ENCODE results near the gene SNTG2. TPM values are rescaled to one million over a fixed set of nuclear protein-coding genes. Genes with fewer than 3 reads are reported as not detected.

SNTG2 gene
- total RNA-seq, 4 donors from 2014 or later = 3.3 to 7.4 (median 4.5) TPM

GRCh38 chr2:1011985-1012384 is 61.3 kb downstream of the SNTG2 start:
- no peaks in the 10 kb centered on the region for H3K27me3 ChIP-seq
- peaks cover 0 to 11% (median 4%) of the 10 kb centered on the region in 4 donors for H3K4me1 ChIP-seq
- H3K4me3 ChIP-seq = no peak overlapping the region
- intact Hi-C loops (cut with DNase I) = no loop called here
- no peaks in the 10 kb centered on the region for H3K36me3 ChIP-seq
- WGBS = 90% methylated on average over 7 of the region's 7 CpGs
- no peak overlapping the region for H3K27ac ChIP-seq (replicated peaks in 1 of 4)
- no peak for DNase-seq (ENCODE audit: extremely low spot score)
- no peaks in the 10 kb centered on the region for H3K9me3 ChIP-seq
- TF ChIP-seq CTCF (IDR thresholded peaks at IDR 0.05) (no peak), POLR2A (IDR thresholded peaks at IDR 0.05; ENCODE audit: low read depth) (no peak), EP300 (IDR thresholded peaks at IDR 0.05) (no peak), POLR2AphosphoS5 (IDR thresholded peaks at IDR 0.05) (no peak)

GRCh38 chr2:1014802-1015201 is 64.2 kb downstream of the SNTG2 start:
- 76% methylated on average over 12 of the region's 12 CpGs for WGBS
- intact Hi-C loops (cut with DNase I) = no loop called here

GRCh38 chr2:1016500-1016899 is 65.9 kb downstream of the SNTG2 start:
- no peak overlapping the region for H3K4me3 ChIP-seq
- H3K36me3 ChIP-seq = no peaks in the 10 kb centered on the region
- H3K9me3 ChIP-seq = no peaks in the 10 kb centered on the region
- intact Hi-C loops (cut with DNase I) = no loop called here
- WGBS = 89% methylated on average over 8 of the region's 8 CpGs
- no peak overlapping the region for H3K27ac ChIP-seq (replicated peaks in 1 of 4)
- no peak for DNase-seq (ENCODE audit: extremely low spot score)
- no peak for TF ChIP-seq POLR2A (IDR thresholded peaks at IDR 0.05; ENCODE audit: low read depth)
- H3K27me3 ChIP-seq = no peaks in the 10 kb centered on the region
- no peaks in the 10 kb centered on the region for H3K4me1 ChIP-seq

More at GRCh38 chr2:1014802-1015201, 64.2 kb downstream of the SNTG2 start:
- peaks cover 0 to 11% (median 4%) of the 10 kb centered on the region in 4 donors for H3K4me1 ChIP-seq
- no peak for DNase-seq (ENCODE audit: extremely low spot score)
- no peaks in the 10 kb centered on the region for H3K36me3 ChIP-seq
- H3K9me3 ChIP-seq = no peaks in the 10 kb centered on the region
- H3K27me3 ChIP-seq = no peaks in the 10 kb centered on the region
- no peak overlapping the region for H3K27ac ChIP-seq (replicated peaks in 1 of 4)
- no peak overlapping the region for H3K4me3 ChIP-seq
- no peak for TF ChIP-seq POLR2A (IDR thresholded peaks at IDR 0.05; ENCODE audit: low read depth)
- TF ChIP-seq POLR2AphosphoS5 (IDR thresholded peaks at IDR 0.05) = no peak
- no peak for TF ChIP-seq CTCF (IDR thresholded peaks at IDR 0.05)
- no peak for TF ChIP-seq EP300 (IDR thresholded peaks at IDR 0.05)

GRCh38 chr2:1017827-1018226 is 67.2 kb downstream of the SNTG2 start:
- no peaks in the 10 kb centered on the region for H3K36me3 ChIP-seq
- WGBS = 89% methylated on average over 6 of the region's 6 CpGs
- no peaks in the 10 kb centered on the region for H3K27me3 ChIP-seq
- DNase-seq (ENCODE audit: extremely low spot score) = no peak
- H3K4me1 ChIP-seq = no peaks in the 10 kb centered on the region
- intact Hi-C loops (cut with DNase I) = no loop called here
- no peaks in the 10 kb centered on the region for H3K9me3 ChIP-seq
- no peak for TF ChIP-seq POLR2AphosphoS5 (IDR thresholded peaks at IDR 0.05)
- no peak for TF ChIP-seq POLR2A (IDR thresholded peaks at IDR 0.05; ENCODE audit: low read depth)
- no peak for TF ChIP-seq EP300 (IDR thresholded peaks at IDR 0.05)
- TF ChIP-seq CTCF (IDR thresholded peaks at IDR 0.05) = no peak
- no peak overlapping the region for H3K27ac ChIP-seq (replicated peaks in 1 of 4)
- H3K4me3 ChIP-seq = no peak overlapping the region

DNA sequence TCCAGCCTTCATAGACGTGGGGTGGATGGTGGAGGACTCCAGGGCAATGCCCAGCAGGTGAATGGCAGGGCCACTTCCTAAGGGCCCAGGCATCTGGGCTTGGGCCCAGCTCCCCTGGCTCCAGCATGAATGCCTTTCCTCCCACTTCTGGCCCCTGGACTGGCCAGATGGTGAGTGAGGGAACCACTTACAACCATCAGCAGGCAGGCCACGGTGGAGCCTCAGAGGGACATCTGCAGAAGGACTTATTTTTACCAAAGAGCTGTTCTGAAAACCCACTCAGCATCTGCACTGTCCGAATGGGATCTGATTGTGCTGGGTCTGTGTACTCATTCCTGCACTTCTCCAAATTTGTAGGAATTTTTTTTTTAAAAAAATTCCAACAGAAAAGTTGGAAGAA is 69.6 kb downstream of the SNTG2 start:
- DNase-seq (ENCODE audit: extremely low spot score) = no peak
- 88% methylated on average over 3 of the region's 3 CpGs for WGBS
- Histone ChIP-seq H3K36me3 (no peaks in the 10 kb centered on the region), H3K4me1 (no peaks in the 10 kb centered on the region), H3K27ac (replicated peaks in 1 of 4) (no peak overlapping the region), H3K27me3 (no peaks in the 10 kb centered on the region), H3K9me3 (no peaks in the 10 kb centered on the region), H3K4me3 (no peak overlapping the region)
- TF ChIP-seq CTCF (IDR thresholded peaks at IDR 0.05) = no peak
- TF ChIP-seq POLR2A (IDR thresholded peaks at IDR 0.05; ENCODE audit: low read depth) = no peak
- TF ChIP-seq POLR2AphosphoS5 (IDR thresholded peaks at IDR 0.05) = no peak
- TF ChIP-seq EP300 (IDR thresholded peaks at IDR 0.05) = no peak
- intact Hi-C loops (cut with DNase I) = no loop called here

All from esophagus muscularis mucosa (tissue), 4 donors.